A673 (cell line): ENCODE results near the gene CERS2. TPM values are rescaled to one million over a fixed set of nuclear protein-coding genes. Genes with fewer than 3 reads are reported as not detected.

Source experiments
- BruUV-seq: library from RNA; stranded (reverse); fragments of 400-500 nt; replicated peaks from 2 replicates; lab custom pipeline; 2021; lab: Mats Ljungman, UMichigan
- CTCF ChIA-PET: fragments of 300-600 bp; sonication (Branson Sonifier 250); formaldehyde crosslinking; loops from one replicate; lab custom pipeline; 2022; ENCODE audit warnings: antibody characterized with exemption; lab: Charles Lee
- POLR2A ChIA-PET: fragments of 300-600 bp; sonication (Branson Sonifier 250); formaldehyde crosslinking; loops from one replicate; lab custom pipeline; 2022; ENCODE audit warnings: antibody characterized with exemption; ENCODE audit not compliant: low non-redundant PET; lab: Charles Lee
- DNase-seq: peaks from one replicate; pipeline ENCODE4 v3.0.0-alpha.2; 2015; ENCODE audit warnings: low spot score
- H3K27ac ChIP-seq: fragments of 200-600 bp; sonication (generic); 2 replicates; pipeline ENCODE4 v1.5.1; 2016; ENCODE audit warnings: mixed run types, low read depth, mild to moderate bottlenecking, mixed read lengths, antibody characterized with exemption, low read length; ENCODE audit not compliant: poor library complexity, severe bottlenecking
- H3K27me3 ChIP-seq: fragments of 200-600 bp; sonication (generic); replicated peaks from 2 replicates; pipeline ENCODE4 v1.6.1; 2017; ENCODE audit warnings: mixed run types, low read depth, mild to moderate bottlenecking, mixed read lengths, antibody characterized with exemption, low read length; ENCODE audit not compliant: insufficient read depth, poor library complexity
- H3K36me3 ChIP-seq: fragments of 200-600 bp; sonication (generic); 2 replicates; pipeline ENCODE4 v1.6.1; 2016; ENCODE audit warnings: mixed run types, mild to moderate bottlenecking, mixed read lengths, antibody characterized with exemption, low read length; ENCODE audit not compliant: insufficient read depth, poor library complexity, severe bottlenecking
- H3K4me1 ChIP-seq: fragments of 200-600 bp; sonication (generic); 2 replicates; pipeline ENCODE4 v1.6.1; 2017; ENCODE audit warnings: mixed run types, mild to moderate bottlenecking, mixed read lengths, antibody characterized with exemption, low read length; ENCODE audit not compliant: insufficient read depth, poor library complexity, severe bottlenecking
- H3K4me3 ChIP-seq: fragments of 200-600 bp; sonication (generic); 2 replicates; pipeline ENCODE4 v1.5.1; 2016; ENCODE audit warnings: low read depth, mixed run types, mild to moderate bottlenecking, mixed read lengths, low read length; ENCODE audit not compliant: poor library complexity, severe bottlenecking
- H3K9me3 ChIP-seq: fragments of 200-600 bp; sonication (generic); 2 replicates; pipeline ENCODE4 v1.6.1; 2016; ENCODE audit warnings: mixed run types, low read depth, mild to moderate bottlenecking, mixed read lengths, antibody characterized with exemption, low read length; ENCODE audit not compliant: poor library complexity, severe bottlenecking
- CTCF ChIP-seq: fragments of 300-800, 200-600 bp; sonication (generic); conservative IDR thresholded peaks from 2 replicates; pipeline ENCODE4 v1.5.1; 2017; ENCODE audit warnings: low read depth, mild to moderate bottlenecking, antibody characterized with exemption, low read length, moderate library complexity, mixed read lengths
- EZH2 ChIP-seq: fragments of 200-600 bp; sonication (generic); IDR thresholded peaks from 2 replicates; pipeline ENCODE4 v1.6.1; 2017; ENCODE audit warnings: borderline replicate concordance, low read depth, mild to moderate bottlenecking, mixed read lengths, antibody characterized with exemption, low read length; ENCODE audit not compliant: poor library complexity, severe bottlenecking
- intact Hi-C: fragments of 100-400 bp; cut with micrococcal nuclease; formaldehyde crosslinking; loops from one replicate; pipeline ENCODE4 v1.10.0; 2022; ENCODE audit not compliant: unreplicated experiment
- total RNA-seq: library from RNA; stranded (reverse); gene quantifications from 2 replicates; pipeline ENCODE4 v1.2.3, GENCODE V29; 2021

Gene CERS2
- total RNA-seq, 1 experiment from 2014 or later: 239 TPM

GRCh38 chr1:150965605-150966004 lies 9.0 kb downstream of the CERS2 start:
- TF ChIP-seq CTCF (no peak), EZH2 (no peak)

GRCh38 chr1:150964164-150964489 lies 10.5 kb downstream of the CERS2 start:
- intact Hi-C loops: no loop called here
- Histone ChIP-seq H3K27me3 (no peaks in the 10 kb centered on the region), H3K27ac (no peak overlapping the region), H3K4me3 (no peak overlapping the region), H3K9me3 (no peaks in the 10 kb centered on the region), H3K4me1 (no peaks in the 10 kb centered on the region), H3K36me3 (peaks cover 97% of the 10 kb centered on the region)
- no peak for DNase-seq
- TF ChIP-seq EZH2: no peak
- TF ChIP-seq CTCF: no peak
- no TSS peak for BruUV-seq
- ChIA-PET POLR2A (no interaction called here), CTCF (interaction anchor here (0.5 kb wide), 1 partner anchor 43 kb away, joined by 17 read pairs; no protein-coding TSS in a partner anchor)

More at GRCh38 chr1:150965605-150966004, 9.0 kb downstream of the CERS2 start:
- H3K27me3 ChIP-seq: no peaks in the 10 kb centered on the region
- intact Hi-C loops: no loop called here
- no peak for DNase-seq
- ChIA-PET POLR2A (no interaction called here), CTCF (interaction anchor here (0.6 kb wide), 1 partner anchor 30 kb away, joined by 3 read pairs; no protein-coding TSS in a partner anchor)
- TSS peak; percentile 30 for BruUV-seq
- no peaks in the 10 kb centered on the region for H3K4me1 ChIP-seq
- H3K27ac ChIP-seq: peak overlapping the region; percentile 10
- peaks cover 83% of the 10 kb centered on the region for H3K36me3 ChIP-seq
- no peaks in the 10 kb centered on the region for H3K9me3 ChIP-seq
- no peak overlapping the region for H3K4me3 ChIP-seq

GRCh38 chr1:150963321-150964163 lies 11.1 kb downstream of the CERS2 start:
- Histone ChIP-seq H3K9me3 (no peaks in the 10 kb centered on the region), H3K4me3 (no peak overlapping the region), H3K27ac (no peak overlapping the region), H3K4me1 (no peaks in the 10 kb centered on the region), H3K27me3 (no peaks in the 10 kb centered on the region), H3K36me3 (peaks cover 97% of the 10 kb centered on the region)
- no peak for TF ChIP-seq CTCF
- TF ChIP-seq EZH2: no peak
- ChIA-PET POLR2A (no interaction called here), CTCF (interaction anchor here (0.5 kb wide), 1 partner anchor 43 kb away, joined by 17 read pairs; no protein-coding TSS in a partner anchor)
- TSS peak; percentile 14 for BruUV-seq
- intact Hi-C loops: no loop called here
- no peak for DNase-seq
